ENCODE measurements around the gene ACOT7.

DNA sequence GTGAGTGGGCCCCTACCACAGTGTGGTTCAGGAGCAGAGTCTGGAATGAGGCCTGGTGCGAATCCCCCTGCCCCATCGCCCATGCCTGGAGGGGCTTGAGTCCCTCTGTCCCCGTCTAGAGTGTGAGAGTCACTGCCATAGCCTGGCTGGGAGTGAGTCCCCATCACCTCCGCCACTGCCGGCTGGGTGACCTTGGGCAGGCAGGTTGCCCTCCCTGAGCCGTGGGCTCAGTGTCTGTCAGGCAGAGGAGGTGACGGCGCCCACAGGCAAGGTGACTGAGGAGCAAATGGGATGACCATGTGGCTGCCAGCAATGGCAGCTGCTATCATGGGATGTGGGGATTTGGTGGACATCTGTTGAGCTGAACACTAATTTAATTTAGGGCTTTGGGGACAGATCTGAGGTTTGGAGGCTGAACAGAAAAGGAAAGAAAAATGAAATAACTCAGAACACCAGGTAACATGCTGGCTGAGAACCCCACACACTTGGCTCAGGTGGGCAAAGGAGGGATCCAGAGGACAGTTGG is 94.6 kb downstream of the ACOT7 start:
- TF ChIP-seq REST (IDR thresholded peaks at IDR 0.05; ENCODE audit: low read depth) (no peak), EGR1 (IDR thresholded peaks at IDR 0.05) (no peak), TCF12 (IDR thresholded peaks at IDR 0.05; ENCODE audit: low read depth) (no peak), CEBPB (IDR thresholded peaks at IDR 0.05) (no peak), YY1 (IDR thresholded peaks at IDR 0.05; ENCODE audit: low read depth) (no peak), CREB1 (IDR thresholded peaks at IDR 0.05; ENCODE audit: low read depth) (no peak), TAF1 (IDR thresholded peaks at IDR 0.05; ENCODE audit: low read depth) (no peak)
- TF ChIP-seq, protein P1, sequence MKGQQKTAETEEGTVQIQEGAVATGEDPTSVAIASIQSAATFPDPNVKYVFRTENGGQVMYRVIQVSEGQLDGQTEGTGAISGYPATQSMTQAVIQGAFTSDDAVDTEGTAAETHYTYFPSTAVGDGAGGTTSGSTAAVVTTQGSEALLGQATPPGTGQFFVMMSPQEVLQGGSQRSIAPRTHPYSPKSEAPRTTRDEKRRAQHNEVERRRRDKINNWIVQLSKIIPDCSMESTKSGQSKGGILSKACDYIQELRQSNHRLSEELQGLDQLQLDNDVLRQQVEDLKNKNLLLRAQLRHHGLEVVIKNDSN (IDR thresholded peaks at IDR 0.05) = no peak
- TF ChIP-seq, protein P2, sequence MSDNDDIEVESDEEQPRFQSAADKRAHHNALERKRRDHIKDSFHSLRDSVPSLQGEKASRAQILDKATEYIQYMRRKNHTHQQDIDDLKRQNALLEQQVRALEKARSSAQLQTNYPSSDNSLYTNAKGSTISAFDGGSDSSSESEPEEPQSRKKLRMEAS (IDR thresholded peaks at IDR 0.05) = no peak
